Skeletal muscle tissue (tissue), 4 donors: Measurements from ENCODE around the gene INPP5D. TPM values are rescaled to one million over a fixed set of nuclear protein-coding genes. Genes with fewer than 3 reads are reported as not detected.
A peak's percentile ranks its signal among the peaks of the same experiment; 100 is the strongest.
"Not testable (repeated sequence)": the region's sequence is repeated elsewhere in the genome, so short reads cannot be mapped to it uniquely, and the experiment has no call there.

ENCODE experiments used
- H3K27ac ChIP-seq: one replicate; pipeline ENCODE4 v1.7.0; 2013; ENCODE audit warnings: mild to moderate bottlenecking, low read depth, low read length, inconsistent platforms
- H3K27me3 ChIP-seq, 3 donors: one replicate each; pipeline ENCODE4 v1.7.0; 2013; ENCODE audit warnings: low read length in 3 of 3; ENCODE audit not compliant: control insufficient read depth in 3 of 3, insufficient read depth in 3 of 3
- H3K36me3 ChIP-seq, 3 donors: one replicate each; pipeline ENCODE4 v1.7.0; 2013; ENCODE audit warnings: low read length in 3 of 3; ENCODE audit not compliant: control insufficient read depth in 3 of 3, insufficient read depth in 3 of 3
- H3K4me1 ChIP-seq, 3 donors: one replicate each; pipeline ENCODE4 v1.7.0; 2013; ENCODE audit warnings: low read length in 3 of 3, mild to moderate bottlenecking in 3 of 3; ENCODE audit not compliant: control insufficient read depth in 3 of 3, insufficient read depth in 3 of 3
- H3K4me3 ChIP-seq, 3 donors: one replicate each; pipeline ENCODE4 v1.7.0; 2013; ENCODE audit warnings: low read length in 3 of 3
- H3K9ac ChIP-seq, 3 donors: one replicate each; pipeline ENCODE4 v1.7.0; 2013; ENCODE audit warnings: low read length in 3 of 3, mild to moderate bottlenecking in 3 of 3, moderate library complexity in 2 of 3, low read depth in 1 of 3
- H3K9me3 ChIP-seq, 3 donors: one replicate each; pipeline ENCODE4 v1.7.0; 2013; ENCODE audit warnings: low read length in 3 of 3; ENCODE audit not compliant: control insufficient read depth in 3 of 3
- total RNA-seq: library from RNA; depleted of rRNA; stranded (reverse); fragments of >200 nt; gene quantifications from one replicate; pipeline ENCODE4 v1.2.3, GENCODE V29; 2014
- donor health status: Osteomylitis.

The INPP5D gene
- total RNA-seq, 1 donor from 2014 or later = 8.4 TPM

- no peak overlapping the region for H3K27ac ChIP-seq
- H3K9me3 ChIP-seq = no peaks in the 10 kb centered on the region
- H3K27me3 ChIP-seq = peaks cover 0 to 8% (median 3%) of the 10 kb centered on the region in 3 donors
- H3K9ac ChIP-seq = no peak overlapping the region
- H3K36me3 ChIP-seq = no peaks in the 10 kb centered on the region
- no peak overlapping the region for H3K4me3 ChIP-seq
- H3K4me1 ChIP-seq = peaks cover 0 to 5% (median 3%) of the 10 kb centered on the region in 3 donors
Observed at GRCh38 chr2:233051241-233052149, 8.6 kb upstream of the INPP5D start.

GRCh38 chr2:233052517-233052916 is 7.6 kb upstream of the INPP5D start:
- H3K9me3 ChIP-seq, H3K9ac ChIP-seq, H3K27me3 ChIP-seq, H3K27ac ChIP-seq, H3K4me3 ChIP-seq, H3K36me3 ChIP-seq, H3K4me1 ChIP-seq: not testable (repeated sequence)

- Histone ChIP-seq H3K4me3 (no peak overlapping the region), H3K27ac (no peak overlapping the region), H3K4me1 (peaks cover under 1 to 9% (median 3%) of the 10 kb centered on the region in 3 donors), H3K9me3 (no peaks in the 10 kb centered on the region), H3K36me3 (no peaks in the 10 kb centered on the region), H3K9ac (no peak overlapping the region), H3K27me3 (peaks cover 0 to 6% (median 3%) of the 10 kb centered on the region in 3 donors)
Observed at GRCh38 chr2:233053928-233054784, 6.0 kb upstream of the INPP5D start.

- Histone ChIP-seq H3K4me1 (peaks cover 8 to 16% (median 11%) of the 10 kb centered on the region in 3 donors), H3K9ac (no peak overlapping the region), H3K9me3 (no peaks in the 10 kb centered on the region), H3K27ac (no peak overlapping the region), H3K4me3 (no peak overlapping the region), H3K36me3 (no peaks in the 10 kb centered on the region), H3K27me3 (peaks cover 0 to 6% (median 3%) of the 10 kb centered on the region in 3 donors)
Observed at GRCh38 chr2:233055362-233055761, 4.8 kb upstream of the INPP5D start.

- no peaks in the 10 kb centered on the region for H3K36me3 ChIP-seq
- H3K27me3 ChIP-seq = peaks cover 0 to 6% (median 3%) of the 10 kb centered on the region in 3 donors
- no peak overlapping the region for H3K4me3 ChIP-seq
- peaks cover 16 to 27% (median 24%) of the 10 kb centered on the region in 3 donors for H3K4me1 ChIP-seq
- no peak overlapping the region for H3K27ac ChIP-seq
- no peaks in the 10 kb centered on the region for H3K9me3 ChIP-seq
- no peak overlapping the region for H3K9ac ChIP-seq
Observed at GRCh38 chr2:233056961-233057605, 3.1 kb upstream of the INPP5D start.

GRCh38 chr2:233058717-233059546 is 1.2 kb upstream of the INPP5D start:
- H3K27ac ChIP-seq = peak overlapping the region; percentile 72
- H3K4me1 ChIP-seq = peaks cover 22 to 36% (median 36%) of the 10 kb centered on the region in 3 donors
- H3K9me3 ChIP-seq = no peaks in the 10 kb centered on the region
- no peak overlapping the region for H3K4me3 ChIP-seq
- H3K27me3 ChIP-seq = peaks cover 0 to 5% (median 3%) of the 10 kb centered on the region in 3 donors
- no peaks in the 10 kb centered on the region for H3K36me3 ChIP-seq
- H3K9ac ChIP-seq = peak overlapping the region in 1 of 3 donors; percentile 66

- Histone ChIP-seq H3K4me1 (peaks cover 22 to 36% (median 34%) of the 10 kb centered on the region in 3 donors), H3K27ac (peak overlapping the region; percentile 72), H3K36me3 (no peaks in the 10 kb centered on the region), H3K27me3 (no peaks in the 10 kb centered on the region), H3K9me3 (no peaks in the 10 kb centered on the region), H3K4me3 (peak overlapping the region in 1 of 3 donors; percentile 66), H3K9ac (peak overlapping the region in 1 of 3 donors; percentile 66)
Observed at GRCh38 chr2:233059547-233059796, 670 bp upstream of the INPP5D start.

- peaks cover 24 to 36% (median 34%) of the 10 kb centered on the region in 3 donors for H3K4me1 ChIP-seq
- H3K36me3 ChIP-seq = no peaks in the 10 kb centered on the region
- peak overlapping the region; percentile 47 to 66 (median 59) for H3K9ac ChIP-seq
- H3K4me3 ChIP-seq = peak overlapping the region; percentile 64 to 67 (median 66)
- H3K9me3 ChIP-seq = no peaks in the 10 kb centered on the region
- no peaks in the 10 kb centered on the region for H3K27me3 ChIP-seq
- peak overlapping the region; percentile 72 for H3K27ac ChIP-seq
Observed at GRCh38 chr2:233060501-233060979, 398 bp downstream of the INPP5D start.

GRCh38 chr2:233060980-233061590 is 943 bp downstream of the INPP5D start:
- no peaks in the 10 kb centered on the region for H3K27me3 ChIP-seq
- H3K4me3 ChIP-seq = peak overlapping the region; percentile 64 to 67 (median 66)
- no peaks in the 10 kb centered on the region for H3K36me3 ChIP-seq
- no peaks in the 10 kb centered on the region for H3K9me3 ChIP-seq
- H3K9ac ChIP-seq = peak overlapping the region; percentile 47 to 66 (median 59)
- H3K27ac ChIP-seq = peak overlapping the region; percentile 72
- H3K4me1 ChIP-seq = peaks cover 24 to 36% (median 34%) of the 10 kb centered on the region in 3 donors
